ENCODE data around the gene COX7A2L.
"Not testable (repeated sequence)": the region's sequence is repeated elsewhere in the genome, so short reads cannot be mapped to it uniquely, and the experiment has no call there.

DNA sequence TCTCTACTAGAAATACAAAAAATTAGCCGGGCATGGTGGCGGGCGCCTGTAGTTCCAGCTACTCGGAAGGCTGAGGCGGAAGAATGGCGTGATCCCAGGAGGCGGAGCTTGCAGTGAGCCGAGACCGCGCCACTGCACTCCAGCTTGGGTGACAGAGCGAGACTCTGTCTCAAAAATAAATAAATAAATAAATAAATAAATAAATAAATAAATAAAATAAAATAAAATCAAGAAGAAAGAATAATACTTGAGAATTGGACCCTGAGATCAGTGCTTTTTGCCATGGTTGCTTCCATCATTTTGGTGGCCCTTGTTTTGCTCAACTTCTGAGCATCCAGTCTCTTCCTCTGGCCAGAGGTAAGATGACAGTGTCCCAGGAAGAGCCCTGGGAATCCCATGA is 37.0 kb upstream of the COX7A2L start:
- TF ChIP-seq POLR2A, TAF1, POLR2AphosphoS5, SPI1 (IDR thresholded peaks at IDR 0.05; ENCODE audit: low read depth, low read length): not testable (repeated sequence)

Measured in GM12891 (cell line).